HepG2 (cell line): ENCODE measurements around the gene SEMA3B. TPM values are rescaled to one million over a fixed set of nuclear protein-coding genes. Genes with fewer than 3 reads are reported as not detected.

Experiments used
- DMTF1 ChIP-seq: sonication (generic); formaldehyde crosslinking; IDR thresholded peaks from 2 replicates; pipeline ENCODE4 v1.4.0; 2020; ENCODE audit warnings: mild to moderate bottlenecking, missing genetic modification reagents
- FOXP4 ChIP-seq: sonication (generic); formaldehyde crosslinking; IDR thresholded peaks from 2 replicates; pipeline ENCODE4 v1.4.0; 2020; ENCODE audit warnings: missing genetic modification reagents
- HINFP ChIP-seq: sonication (generic); formaldehyde crosslinking; IDR thresholded peaks from 2 replicates; pipeline ENCODE4 v1.4.0; 2020; ENCODE audit warnings: low read depth, mild to moderate bottlenecking, missing genetic modification reagents
- HNRNPLL ChIP-seq: fragments of 200-400 bp; formaldehyde crosslinking; IDR thresholded peaks from 2 replicates; pipeline ENCODE4 v1.6.1; 2017; ENCODE audit warnings: mild to moderate bottlenecking, low read depth, low read length; ENCODE audit not compliant: poor library complexity, severe bottlenecking
- MED13 ChIP-seq: sonication (generic); formaldehyde crosslinking; IDR thresholded peaks from 2 replicates; pipeline ENCODE4 v1.5.0; 2020; ENCODE audit warnings: missing genetic modification reagents
- MNT ChIP-seq: fragments of 450-650 bp; IDR thresholded peaks from 2 replicates; pipeline ENCODE4 v1.6.1; 2016
- MXI1 ChIP-seq: IDR thresholded peaks from 3 replicates; pipeline ENCODE4 v1.6.1; 2012; ENCODE audit warnings: low read depth, low read length, inconsistent platforms, borderline replicate concordance
- MYC ChIP-seq: sonication (generic); formaldehyde crosslinking; IDR thresholded peaks from 2 replicates; pipeline ENCODE4 v1.9.0; 2021; ENCODE audit warnings: missing genetic modification reagents, borderline replicate concordance
- NRL ChIP-seq: sonication (generic); formaldehyde crosslinking; IDR thresholded peaks from 2 replicates; pipeline ENCODE4 v1.5.0; 2020; ENCODE audit warnings: missing genetic modification reagents, mild to moderate bottlenecking, moderate library complexity, borderline replicate concordance
- XRCC5 ChIP-seq: fragments of 200-400 bp; formaldehyde crosslinking; optimal IDR thresholded peaks from 2 replicates; pipeline ENCODE3; 2017; ENCODE audit warnings: mild to moderate bottlenecking, low read length
- ZNF232 ChIP-seq: sonication (generic); formaldehyde crosslinking; IDR thresholded peaks from 2 replicates; pipeline ENCODE4 v1.4.0; 2020; ENCODE audit warnings: missing genetic modification reagents, borderline replicate concordance
- polyA plus RNA-seq, 8 experiments: library from polyadenylated mRNA; depleted of rRNA in 3 of 8; stranded (reverse) in 7 of 8; unstranded in 1 of 8; fragments of >200 nt; fragmentation: Illumina TruSeq in 4 of 8; extraction: Trizol in 4 of 8; gene quantifications; 2 replicates each; pipeline versions ENCODE4 v1.2.1 to v1.2.3, GENCODE V29; 2011 to 2016; ENCODE audit warnings: low read depth in 4 of 8, missing spikeins in 1 of 8, mixed read lengths in 1 of 8; ENCODE audit not compliant: insufficient read depth in 1 of 8
- total RNA-seq, 5 experiments: library from RNA; depleted of rRNA; stranded (reverse); fragments of >200 nt; fragmentation: Illumina TruSeq; extraction: Trizol; gene quantifications; 2 replicates each; pipeline ENCODE4 v1.2.3, GENCODE V29; 2016; ENCODE audit warnings: low read depth in 1 of 5

Gene SEMA3B
- total and polyA plus RNA-seq, 2 of the 13 experiments (the other 11 are each of a cell fraction or from before 2014, with no cell fraction given): 93.2 to 158 TPM

GRCh38 chr3:50269977-50270413 lies 1.0 kb downstream of the SEMA3B start (continued):
- TF ChIP-seq DMTF1 (CRISPR knock-in tag) (0 out of 2 replicates have a peak, but pooled peaks have one; percentile 53), MNT (0 out of 2 replicates have a peak, but pooled peaks have one; percentile 42), MXI1 (0 out of 3 replicates have a peak, but pooled peaks have one; percentile 4), XRCC5 (no peak), MYC (CRISPR knock-in tag) (peak; percentile 38; the same call in 1 of the 2 replicates), FOXP4 (0 out of 2 replicates have a peak, but pooled peaks have one; percentile 27), HNRNPLL (peak; percentile 20), MED13 (CRISPR knock-in tag) (peak; percentile 19; the same call in 1 of the 2 replicates), ZNF232 (CRISPR knock-in tag) (0 out of 2 replicates have a peak, but pooled peaks have one; percentile 33), NRL (no peak; the same call in 1 of the 2 replicates), HINFP (CRISPR knock-in tag) (peak; percentile 58; the same call in 1 of the 2 replicates)
